HTR-8/SVneo (cell line): ENCODE data around the gene KCNK10.
"Not testable (repeated sequence)": the region's sequence is repeated elsewhere in the genome, so short reads cannot be mapped to it uniquely, and the experiment has no call there.

Experiments used
- DNase-seq: peaks from one replicate; pipeline ENCODE4 v3.0.0; 2011; ENCODE audit warnings: low spot score, mixed read lengths; ENCODE audit not compliant: insufficient read length
- FAIRE-seq: peaks from 2 replicates; lab custom pipeline; 2011; peaks lifted over from hg19 to GRCh38; lab: Jason Lieb, UNC

Gene KCNK10

DNA sequence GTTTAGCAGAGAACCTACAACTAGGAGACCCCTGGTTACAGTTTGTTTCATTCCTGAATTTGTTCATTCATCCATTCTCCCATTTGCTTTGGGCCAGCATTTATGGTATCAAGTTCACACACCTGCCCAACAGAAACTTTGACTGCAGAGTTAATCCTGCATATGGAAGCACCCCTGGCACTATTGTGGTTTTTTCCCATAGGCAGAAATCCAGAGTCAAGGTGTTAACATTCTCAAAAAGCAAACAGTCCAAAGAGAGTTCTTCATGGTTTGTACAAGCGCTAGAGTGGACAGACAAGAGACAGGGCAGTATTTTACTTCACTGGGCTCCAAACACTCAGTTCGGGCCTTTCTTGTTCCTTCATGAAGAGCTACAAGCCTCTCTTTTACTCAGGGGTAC lies 51.9 kb downstream of the KCNK10 start:
- DNase-seq (no peak), FAIRE-seq (no peak)

DNA sequence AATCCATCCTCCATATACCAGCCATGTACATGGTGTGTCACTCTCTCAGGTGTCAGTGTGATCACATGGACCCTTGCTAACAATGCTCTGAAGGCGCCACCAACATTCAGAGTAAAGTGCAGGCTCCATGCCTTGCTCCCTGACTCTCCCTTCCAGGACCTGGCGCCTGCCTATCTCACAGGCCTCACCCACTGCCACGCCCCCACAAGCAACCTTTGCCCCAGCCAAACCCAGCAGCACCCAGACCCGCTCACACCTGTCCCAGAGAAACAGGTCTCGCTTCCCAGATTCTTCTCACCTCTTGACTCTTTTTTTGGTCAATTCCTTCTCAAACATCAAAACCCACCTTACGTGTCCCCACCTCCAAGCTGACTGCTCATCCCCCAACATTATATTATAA lies 52.3 kb downstream of the KCNK10 start:
- FAIRE-seq: no peak

GRCh38 chr14:88269806-88270420 lies 53.2 kb downstream of the KCNK10 start:
- FAIRE-seq: no peak

More for the DNA sequence above, 52.3 kb downstream of the KCNK10 start:
- no peak for DNase-seq

DNA sequence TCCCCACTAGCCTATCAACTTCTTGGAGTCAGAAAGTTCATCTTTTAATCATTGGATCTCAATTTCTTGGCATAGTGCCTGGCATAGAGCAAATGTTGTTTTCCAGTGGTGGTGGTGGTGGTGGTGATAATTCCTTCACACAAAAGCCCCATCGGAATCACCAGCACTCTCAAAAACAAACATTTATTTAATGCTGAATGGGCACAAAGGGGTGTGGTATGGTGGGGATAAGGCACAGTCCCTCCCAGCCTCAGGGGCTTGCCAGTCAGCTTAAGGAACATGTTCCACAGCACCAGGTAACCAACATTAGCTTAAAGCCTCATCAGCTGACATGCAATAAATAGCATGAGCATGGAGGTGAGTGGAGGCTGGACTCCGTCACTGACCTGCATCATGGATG lies 56.6 kb downstream of the KCNK10 start:
- FAIRE-seq (no peak), DNase-seq (no peak)

More at GRCh38 chr14:88269806-88270420, 53.2 kb downstream of the KCNK10 start:
- DNase-seq: no peak

DNA sequence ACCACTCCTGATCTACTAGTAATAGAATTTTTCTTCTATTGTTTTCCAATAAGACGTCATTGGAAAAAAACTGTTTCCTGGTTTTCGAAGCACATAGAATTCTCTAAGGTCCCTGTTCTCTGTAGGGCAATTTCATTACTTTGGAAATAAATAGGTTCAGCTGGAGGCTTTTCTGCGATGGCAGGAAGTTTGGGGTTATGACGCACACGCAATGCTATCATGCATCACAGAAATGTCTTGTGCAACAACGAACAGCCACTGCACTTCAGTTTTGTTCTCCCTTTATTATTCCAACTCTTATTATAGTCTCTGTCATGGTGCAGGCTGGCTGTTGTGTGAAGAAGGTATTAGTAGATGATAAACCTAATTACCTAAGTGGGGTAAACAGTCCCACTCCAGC lies 59.0 kb downstream of the KCNK10 start:
- FAIRE-seq (no peak), DNase-seq (no peak)

- not testable (repeated sequence) for FAIRE-seq, DNase-seq
Measured at GRCh38 chr14:88261302-88261701, 61.8 kb downstream of the KCNK10 start.

DNA sequence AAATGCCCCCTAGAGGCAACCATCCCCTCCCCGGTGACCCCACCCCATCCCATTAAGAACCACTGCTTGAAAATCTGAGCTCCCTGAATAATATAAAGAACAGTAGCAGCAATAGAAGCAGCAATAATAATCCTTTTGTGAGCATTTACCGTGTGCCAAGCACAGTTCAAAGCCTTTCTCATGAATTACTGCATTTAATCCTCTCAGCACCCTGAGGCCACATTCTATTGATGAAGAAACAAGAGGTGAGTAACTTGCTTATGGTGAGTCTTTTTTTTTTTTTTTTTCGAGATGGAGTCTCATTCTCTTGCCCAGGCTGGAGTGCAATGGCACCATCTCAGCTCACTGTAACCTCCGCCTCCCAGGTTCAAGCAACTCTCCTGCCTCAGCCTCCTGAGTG lies 65.0 kb downstream of the KCNK10 start:
- FAIRE-seq: no peak

GRCh38 chr14:88256997-88257950 lies 65.8 kb downstream of the KCNK10 start:
- FAIRE-seq: no peak

More for the DNA sequence above, 65.0 kb downstream of the KCNK10 start:
- DNase-seq: no peak

DNA sequence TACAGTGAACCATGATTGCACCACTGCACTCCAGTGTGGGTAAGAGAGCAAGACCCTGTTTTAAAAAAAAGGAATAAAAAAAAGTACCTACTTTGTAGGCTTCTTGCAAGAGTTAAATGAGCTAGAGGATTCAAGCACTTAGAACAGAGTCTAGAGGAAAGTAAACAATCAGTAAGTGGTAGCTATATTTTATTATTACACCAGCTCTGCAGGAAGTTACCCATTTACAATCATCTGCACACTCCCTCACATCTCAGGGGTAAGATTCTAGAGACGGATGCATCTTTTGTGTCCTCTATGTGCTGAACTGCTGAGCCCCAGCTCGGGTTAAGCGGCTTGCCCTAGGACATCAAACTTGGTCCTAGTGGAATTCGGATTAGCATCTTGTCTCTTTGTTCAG lies 67.3 kb downstream of the KCNK10 start:
- DNase-seq: no peak
- FAIRE-seq: no peak

More at GRCh38 chr14:88256997-88257950, 65.8 kb downstream of the KCNK10 start:
- no peak for DNase-seq

DNA sequence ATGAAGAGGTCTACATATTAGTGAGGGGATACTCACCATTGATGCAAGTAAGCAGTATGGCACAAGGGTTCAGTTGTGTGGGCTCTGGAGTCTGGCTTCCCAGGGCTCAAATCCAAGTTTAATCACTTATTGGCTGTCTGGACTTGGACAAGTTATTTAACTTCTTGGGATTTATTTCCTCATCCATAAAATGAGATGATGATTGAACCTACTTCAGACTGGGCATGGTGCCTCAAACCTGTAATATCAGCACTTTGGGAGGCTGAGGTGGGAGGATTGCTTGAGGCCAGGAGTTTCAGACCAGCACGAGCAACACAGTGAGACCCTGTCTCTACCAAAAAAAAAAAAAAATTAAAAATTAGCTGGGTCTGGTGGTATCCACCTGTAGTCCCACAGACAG lies 67.9 kb downstream of the KCNK10 start:
- no peak for FAIRE-seq
- no peak for DNase-seq

GRCh38 chr14:88252498-88252897 lies 70.6 kb downstream of the KCNK10 start:
- DNase-seq (no peak), FAIRE-seq (no peak)

- no peak for FAIRE-seq
- DNase-seq: no peak
Measured at GRCh38 chr14:88251650-88252049, 71.4 kb downstream of the KCNK10 start.

- DNase-seq: no peak
- no peak for FAIRE-seq
Measured at GRCh38 chr14:88249266-88249665, 73.8 kb downstream of the KCNK10 start.

GRCh38 chr14:88248606-88249005 lies 74.5 kb downstream of the KCNK10 start:
- DNase-seq (no peak), FAIRE-seq (no peak)

- no peak for FAIRE-seq
Measured at GRCh38 chr14:88247228-88247627, 75.8 kb downstream of the KCNK10 start.

GRCh38 chr14:88245321-88245720 lies 77.7 kb downstream of the KCNK10 start:
- no peak for DNase-seq

More at GRCh38 chr14:88247228-88247627, 75.8 kb downstream of the KCNK10 start:
- no peak for DNase-seq

GRCh38 chr14:88243946-88244345 lies 79.1 kb downstream of the KCNK10 start:
- FAIRE-seq (no peak), DNase-seq (no peak)

More at GRCh38 chr14:88245321-88245720, 77.7 kb downstream of the KCNK10 start:
- FAIRE-seq: no peak

DNA sequence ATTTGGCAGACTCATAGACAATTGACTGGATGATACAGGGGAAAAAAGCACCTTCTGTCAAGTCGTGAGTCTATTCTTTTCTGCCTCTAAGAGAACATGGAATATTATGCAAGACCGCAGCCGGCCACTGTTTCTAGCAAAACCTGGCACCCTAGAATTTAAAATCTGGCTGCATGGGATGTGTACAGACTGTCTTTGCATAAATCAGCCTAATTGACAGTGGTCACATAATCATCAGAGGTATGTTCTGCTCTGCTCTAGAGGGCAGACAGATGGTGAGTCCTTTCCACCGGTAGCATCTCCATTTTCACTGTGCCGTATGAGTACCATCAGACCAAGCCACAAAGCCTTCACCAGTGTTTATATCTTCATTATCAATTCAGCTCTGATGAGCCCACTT lies 80.6 kb downstream of the KCNK10 start:
- FAIRE-seq: no peak
- no peak for DNase-seq

GRCh38 chr14:88241810-88242209 lies 81.3 kb downstream of the KCNK10 start:
- no peak for DNase-seq
- FAIRE-seq: no peak

GRCh38 chr14:88234442-88234841 lies 88.6 kb downstream of the KCNK10 start:
- DNase-seq (no peak), FAIRE-seq (no peak)

GRCh38 chr14:88233915-88234314 lies 89.2 kb downstream of the KCNK10 start:
- FAIRE-seq (no peak), DNase-seq (no peak)
